GM21825 (cell line): ENCODE data around the gene PCDHGA4.
"Not testable (repeated sequence)": the region's sequence is repeated elsewhere in the genome, so short reads cannot be mapped to it uniquely, and the experiment has no call there.

Experiments
- ATAC-seq: cut with Tn5 transposase; IDR thresholded peaks from one replicate; pipeline ENCODE4 v1.9.1; 2021; ENCODE audit warnings: mild to moderate bottlenecking, moderate library complexity; ENCODE audit not compliant: unreplicated experiment

The PCDHGA4 gene

DNA sequence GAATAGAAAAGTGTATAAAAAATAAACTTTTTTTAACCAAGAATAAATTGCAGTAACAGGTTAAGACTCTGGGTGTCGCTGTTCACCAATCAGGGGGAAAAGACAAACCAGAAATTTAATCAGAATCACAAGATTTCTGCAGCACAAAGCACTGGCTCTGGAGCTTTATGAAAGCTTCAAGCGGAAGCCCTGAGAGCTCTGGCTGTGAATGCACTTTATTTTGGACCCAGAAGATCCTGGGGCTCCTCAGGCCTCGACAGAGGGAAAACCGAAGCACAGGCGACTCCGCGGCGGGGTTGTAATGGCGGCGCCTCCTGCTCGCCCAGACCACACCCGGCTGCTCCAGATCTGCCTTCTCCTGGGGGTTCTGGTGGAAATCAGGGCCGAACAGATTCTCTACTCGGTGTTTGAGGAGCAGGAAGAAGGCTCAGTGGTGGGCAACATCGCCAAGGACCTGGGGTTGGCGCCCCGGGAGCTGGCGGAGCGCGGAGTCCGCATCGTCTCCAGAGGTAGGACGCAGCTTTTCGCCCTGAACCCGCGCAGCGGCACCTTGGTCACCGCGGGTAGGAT, at the start of gene PCDHGA4:
PCDHGA4 (plus strand) TSS at position 122 of the 570 bp plus-strand sequence; CDS start at position 209, 87 bp downstream.
- no peak for ATAC-seq

DNA sequence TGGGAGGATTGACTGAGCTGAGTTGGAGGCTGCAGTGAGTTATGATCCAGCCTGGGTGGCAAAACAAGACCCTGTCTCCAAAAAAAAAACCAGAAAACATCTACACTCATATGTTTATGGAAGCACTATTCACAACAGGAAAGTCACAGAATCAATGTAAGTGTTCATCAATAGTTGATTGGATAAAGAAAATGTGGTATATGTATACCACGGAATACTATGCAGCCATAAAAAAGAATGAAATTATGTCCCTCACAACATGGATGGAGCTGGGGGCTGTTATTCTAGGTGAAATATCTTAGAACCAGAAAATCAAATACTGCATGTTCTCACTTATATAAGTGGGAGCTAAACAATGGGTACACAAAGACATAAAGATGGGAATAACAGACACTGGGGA, 48.2 kb upstream of the PCDHGA4 start:
- ATAC-seq = no peak

DNA sequence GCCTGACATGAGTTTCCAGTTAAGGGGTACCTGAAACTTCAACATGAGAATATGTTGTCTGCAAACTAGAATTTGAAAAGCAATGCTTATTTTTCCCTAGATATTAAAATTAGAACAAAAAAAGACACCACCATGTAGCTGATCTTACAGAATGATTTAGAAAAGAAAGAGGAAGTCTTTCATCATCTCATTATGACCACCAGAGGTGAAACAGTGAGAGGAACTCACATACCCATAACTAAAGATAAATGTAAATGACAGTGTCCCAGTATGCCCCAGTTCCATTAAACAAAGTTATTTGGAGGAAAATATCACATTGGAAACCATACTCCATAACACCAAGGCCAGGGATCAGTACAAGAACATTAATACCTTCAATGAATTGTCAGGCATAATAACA, 41.1 kb upstream of the PCDHGA4 start:
- ATAC-seq = no peak

DNA sequence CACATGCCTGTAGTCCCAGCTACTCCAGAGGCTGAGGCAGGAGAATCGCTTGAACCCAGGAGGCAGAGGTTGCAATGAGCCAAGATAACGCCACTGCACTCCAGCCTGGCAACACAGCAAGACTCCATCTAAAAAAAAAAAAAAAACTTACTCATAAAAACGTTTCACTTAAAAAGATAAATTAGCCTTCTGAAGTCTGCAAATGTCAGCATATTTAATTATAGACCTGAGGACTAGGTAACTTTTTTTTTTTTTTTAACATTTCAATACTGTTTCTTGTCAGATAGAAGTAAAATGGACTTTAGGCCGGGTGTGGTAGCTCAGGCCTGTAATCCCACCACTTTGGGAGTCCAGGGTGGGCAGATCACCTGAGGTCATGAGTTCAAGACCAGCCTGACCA, 37.9 kb upstream of the PCDHGA4 start:
- not testable (repeated sequence) for ATAC-seq

DNA sequence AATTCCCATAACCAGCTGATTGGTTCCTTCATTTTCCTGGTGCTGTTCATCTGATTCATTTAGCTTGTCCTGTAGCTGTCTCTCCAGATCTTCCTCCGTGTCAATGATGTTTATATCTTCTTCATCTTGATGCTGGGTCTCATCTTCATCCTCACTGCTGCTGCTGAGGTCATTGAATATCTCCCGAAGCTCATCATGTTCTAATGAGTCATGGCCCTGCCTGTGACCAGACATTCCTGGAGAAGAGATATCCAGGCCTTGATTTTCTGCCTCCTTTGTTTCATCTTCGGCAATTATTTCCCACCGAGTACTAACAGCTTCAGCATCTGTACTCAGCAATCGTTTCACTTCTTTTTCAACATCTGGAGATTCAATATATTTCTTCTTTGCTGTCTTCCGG, 35.6 kb upstream of the PCDHGA4 start:
- ATAC-seq = no peak

DNA sequence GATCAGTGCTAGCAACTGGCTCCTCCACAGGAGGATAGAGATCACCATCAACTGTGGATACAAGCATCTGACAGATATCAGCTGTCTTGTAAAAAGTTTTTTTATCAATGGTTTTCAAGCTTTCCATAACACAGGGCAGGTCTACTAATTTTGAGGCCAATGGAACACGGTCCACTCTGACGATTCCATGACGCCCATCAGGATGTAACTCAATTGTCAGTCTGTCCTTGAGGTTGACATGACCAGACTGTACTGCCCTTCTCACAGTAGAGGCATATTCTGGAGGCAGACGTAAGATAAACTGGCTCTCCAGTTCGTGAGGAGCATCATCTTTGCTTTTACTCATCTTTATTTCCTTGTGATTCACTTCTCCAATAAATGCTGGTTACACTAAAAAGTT, 35.1 kb upstream of the PCDHGA4 start:
- no peak for ATAC-seq

DNA sequence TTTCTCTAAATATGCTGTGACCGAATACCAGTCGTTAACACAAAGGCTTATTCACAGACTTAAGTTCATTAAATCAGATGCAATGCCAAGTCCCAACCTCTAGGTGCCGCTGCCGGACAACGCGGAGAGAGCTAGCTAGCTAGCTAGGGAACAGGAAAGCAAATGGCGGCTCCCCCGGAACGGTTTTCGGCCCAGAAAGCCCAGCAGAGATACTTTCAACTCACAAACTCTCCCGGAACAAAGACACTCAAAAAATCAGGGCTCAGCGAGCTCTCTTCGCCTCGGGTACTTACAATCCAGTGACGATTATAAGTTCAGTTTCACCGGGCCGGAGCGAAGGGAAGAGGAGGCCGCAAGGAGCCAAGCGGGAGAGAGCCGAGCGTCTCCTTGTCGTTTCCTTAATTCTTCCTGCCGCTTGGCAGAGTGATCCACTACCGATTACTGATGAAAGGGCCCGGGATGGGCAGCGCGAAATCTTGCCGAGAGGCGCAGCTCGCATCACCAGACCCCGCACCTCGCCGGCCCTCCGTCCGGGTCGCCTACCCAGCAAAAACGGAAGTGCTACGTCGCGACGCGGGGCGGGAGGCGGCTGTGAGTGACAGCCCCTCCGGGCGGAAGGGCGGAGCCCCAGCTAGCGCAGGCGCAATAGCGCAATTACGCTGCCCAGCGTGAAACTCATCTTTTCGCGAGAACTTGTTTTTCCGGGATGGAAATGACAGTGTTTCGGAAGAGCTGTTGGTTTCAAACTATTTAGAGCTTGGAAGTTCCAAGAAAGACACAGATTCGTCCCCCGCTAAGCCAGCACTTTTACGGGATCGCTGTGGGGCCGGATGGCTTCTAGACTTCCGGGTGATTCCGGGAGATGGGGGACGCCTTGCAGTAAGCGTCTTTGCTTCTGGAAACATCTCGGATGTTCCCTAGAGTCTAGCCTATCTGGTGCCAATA, 34.3 kb upstream of the PCDHGA4 start, which contains the start of gene TAF7:
TAF7 (minus strand) TSS at position 560 of the 945 bp plus-strand sequence. CDS start 740 bp downstream, outside the sequence.
- peak; percentile 95 for ATAC-seq

DNA sequence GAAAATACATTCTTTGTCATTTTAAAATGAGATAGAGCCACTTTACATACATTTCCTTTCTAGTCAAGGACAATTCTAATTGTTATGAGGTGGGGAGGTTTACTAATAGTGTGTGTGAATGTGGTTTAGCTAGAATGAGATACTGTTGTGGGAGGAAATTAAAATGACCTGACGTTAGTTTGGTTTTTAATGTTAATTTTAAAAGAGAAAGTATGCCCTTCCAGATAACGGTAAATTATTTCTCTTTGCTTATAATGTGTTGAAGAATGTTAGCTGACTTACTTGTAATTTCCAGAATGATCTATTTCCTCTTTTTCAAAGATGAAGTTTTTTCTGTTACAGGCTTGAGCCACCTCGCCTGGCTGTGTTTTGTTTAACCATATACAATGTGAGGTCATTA, 32.6 kb upstream of the PCDHGA4 start:
- no peak for ATAC-seq

DNA sequence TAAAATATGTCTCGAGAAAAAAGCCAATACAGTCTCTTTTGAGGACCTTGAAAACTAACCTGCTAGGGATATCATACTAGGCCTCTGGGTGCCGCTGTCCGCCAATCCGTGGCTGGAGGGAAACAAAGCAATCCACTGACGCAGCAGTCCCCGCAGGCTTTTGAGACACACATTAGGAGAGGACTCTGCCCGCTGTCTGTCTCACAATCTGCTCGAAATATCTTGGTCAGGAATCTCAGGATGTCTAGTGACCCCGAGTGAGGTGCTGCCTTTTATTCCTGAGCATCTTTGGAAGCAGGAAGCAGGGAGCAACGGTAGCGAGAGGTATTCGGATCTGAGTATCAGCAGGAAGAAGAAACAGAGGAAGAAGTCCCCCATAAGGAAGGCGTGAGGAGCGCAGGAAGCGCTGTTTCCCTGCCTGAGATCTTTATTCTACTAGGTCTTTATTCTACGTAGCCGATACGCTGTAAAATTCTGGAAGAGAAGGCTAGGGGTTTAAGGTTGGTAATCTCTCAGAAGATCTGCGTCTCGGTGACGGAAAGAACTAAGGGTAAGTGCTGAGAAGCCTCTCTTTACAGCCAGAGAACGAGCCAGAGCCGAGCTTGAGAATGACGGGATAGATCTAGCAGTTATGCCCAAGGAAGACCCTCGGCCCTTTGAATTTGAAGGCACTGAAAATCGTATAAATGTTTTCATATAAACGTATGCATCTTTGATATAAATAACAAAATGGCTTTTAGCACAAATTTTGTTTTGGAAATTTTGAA, 28.6 kb upstream of the PCDHGA4 start:
- ATAC-seq = peak; percentile 91

DNA sequence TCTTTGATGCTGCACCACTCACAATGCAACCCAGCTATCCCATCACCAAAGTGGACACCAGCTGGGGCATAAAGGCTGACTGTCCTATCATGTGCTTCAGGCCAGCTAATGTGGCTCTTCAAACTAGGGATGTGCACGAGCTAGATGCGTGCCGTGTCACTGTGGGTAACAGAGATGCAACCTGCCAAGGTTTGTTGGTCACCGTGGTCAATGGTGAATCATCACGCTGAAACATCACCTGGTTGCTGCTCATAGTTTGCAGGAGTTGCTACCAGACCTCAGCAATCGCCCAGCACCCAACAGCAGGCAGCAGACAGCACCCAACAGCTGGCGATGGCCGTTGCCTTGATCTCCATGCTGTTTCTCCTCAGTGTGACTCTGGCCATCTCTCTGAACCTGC, 26.6 kb upstream of the PCDHGA4 start:
- ATAC-seq = no peak

DNA sequence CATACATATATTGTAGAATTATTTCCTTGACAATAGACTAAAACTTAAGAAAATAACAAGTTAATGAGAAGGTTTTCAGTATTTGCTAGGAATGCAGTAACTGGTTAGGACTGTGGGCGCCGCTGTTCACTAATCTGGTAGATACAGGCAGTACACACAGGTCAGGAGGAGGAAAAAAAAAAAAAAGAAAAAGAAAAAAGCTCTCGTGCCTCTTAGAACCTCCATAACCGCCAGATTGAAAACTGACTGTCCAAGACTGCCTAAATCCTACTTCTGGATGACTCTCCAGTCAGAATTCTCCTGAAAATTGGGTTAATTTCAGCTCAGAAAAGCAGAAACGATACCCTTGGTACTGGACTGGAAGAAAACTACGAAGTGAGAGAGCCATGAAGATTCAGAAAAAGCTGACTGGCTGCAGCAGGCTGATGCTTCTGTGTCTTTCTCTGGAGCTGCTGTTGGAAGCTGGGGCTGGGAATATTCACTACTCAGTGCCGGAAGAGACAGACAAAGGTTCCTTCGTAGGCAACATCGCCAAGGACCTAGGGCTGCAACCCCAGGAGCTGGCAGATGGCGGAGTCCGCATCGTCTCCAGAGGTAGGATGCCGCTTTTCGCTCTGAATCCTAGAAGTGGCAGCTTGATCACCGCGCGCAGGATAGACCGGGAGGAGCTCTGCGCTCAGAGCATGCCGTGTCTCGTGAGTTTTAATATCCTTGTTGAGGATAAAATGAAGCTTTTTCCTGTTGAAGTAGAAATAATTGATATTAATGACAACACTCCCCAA, 24.3 kb upstream of the PCDHGA4 start, which contains the start of gene PCDHGA1:
PCDHGA1 (plus strand) TSS at position 216 of the 782 bp plus-strand sequence.
- no peak for ATAC-seq

DNA sequence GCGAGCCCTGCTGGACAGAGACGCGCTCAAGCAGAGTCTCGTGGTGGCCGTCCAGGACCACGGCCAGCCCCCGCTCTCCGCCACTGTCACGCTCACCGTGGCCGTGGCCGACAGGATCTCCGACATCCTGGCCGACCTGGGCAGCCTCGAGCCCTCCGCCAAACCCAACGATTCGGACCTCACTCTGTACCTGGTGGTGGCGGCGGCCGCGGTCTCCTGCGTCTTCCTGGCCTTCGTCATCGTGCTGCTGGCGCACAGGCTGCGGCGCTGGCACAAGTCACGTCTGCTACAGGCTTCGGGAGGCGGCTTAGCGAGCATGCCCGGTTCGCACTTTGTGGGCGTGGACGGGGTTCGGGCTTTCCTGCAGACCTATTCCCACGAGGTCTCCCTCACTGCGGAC, 22.2 kb upstream of the PCDHGA4 start:
- not testable (repeated sequence) for ATAC-seq

DNA sequence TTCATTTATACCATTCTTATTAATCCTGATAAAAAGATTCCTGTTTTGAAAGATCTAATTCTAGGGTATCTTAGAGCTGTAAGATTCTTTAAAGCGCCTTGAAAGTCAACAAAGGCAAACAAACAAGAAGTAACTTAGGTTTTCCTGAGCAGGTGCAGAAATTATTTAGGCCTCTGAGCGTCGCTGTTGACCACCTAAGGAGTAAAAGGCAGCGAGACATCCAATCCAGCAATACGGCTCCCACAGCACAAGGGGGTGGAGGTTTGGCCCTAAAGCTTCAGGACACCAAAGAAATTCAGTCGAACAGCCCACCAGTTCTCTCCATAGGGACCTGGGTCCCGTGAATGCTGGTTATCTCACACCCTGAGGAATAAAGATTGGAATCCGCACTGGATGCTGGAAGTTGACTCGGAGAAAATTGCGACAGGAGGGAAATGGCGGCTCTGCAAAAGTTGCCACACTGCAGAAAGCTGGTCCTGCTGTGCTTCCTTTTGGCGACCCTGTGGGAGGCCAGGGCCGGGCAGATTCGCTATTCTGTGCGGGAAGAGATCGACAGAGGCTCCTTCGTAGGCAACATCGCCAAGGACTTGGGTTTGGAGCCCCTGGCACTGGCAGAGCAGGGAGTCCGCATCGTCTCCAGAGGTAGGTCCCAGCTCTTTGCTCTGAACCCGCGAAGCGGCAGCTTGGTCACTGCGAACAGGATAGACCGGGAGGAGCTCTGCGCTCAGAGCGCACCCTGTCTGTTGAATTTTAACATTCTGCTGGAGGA, 16.1 kb upstream of the PCDHGA4 start, which contains the start of gene PCDHGA2:
PCDHGA2 (plus strand) TSS at position 223 of the 769 bp plus-strand sequence.
- no peak for ATAC-seq

DNA sequence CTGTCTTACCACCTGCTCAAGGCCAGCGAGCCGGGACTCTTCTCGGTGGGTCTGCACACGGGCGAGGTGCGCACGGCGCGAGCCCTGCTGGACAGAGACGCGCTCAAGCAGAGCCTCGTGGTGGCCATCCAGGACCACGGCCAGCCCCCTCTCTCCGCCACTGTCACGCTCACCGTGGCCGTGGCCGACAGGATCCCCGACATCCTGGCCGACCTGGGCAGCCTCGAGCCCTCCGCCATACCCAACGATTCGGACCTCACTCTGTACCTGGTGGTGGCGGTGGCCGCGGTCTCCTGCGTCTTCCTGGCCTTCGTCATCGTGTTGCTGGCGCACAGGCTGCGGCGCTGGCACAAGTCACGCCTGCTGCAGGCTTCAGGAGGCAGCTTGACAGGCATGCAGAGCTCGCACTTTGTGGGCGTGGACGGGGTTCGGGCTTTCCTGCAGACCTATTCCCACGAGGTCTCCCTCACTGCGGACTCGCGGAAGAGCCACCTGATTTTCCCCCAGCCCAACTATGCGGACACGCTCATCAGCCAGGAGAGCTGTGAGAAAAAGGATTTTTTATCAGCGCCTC, 14.0 kb upstream of the PCDHGA4 start:
- ATAC-seq = not testable (repeated sequence)

DNA sequence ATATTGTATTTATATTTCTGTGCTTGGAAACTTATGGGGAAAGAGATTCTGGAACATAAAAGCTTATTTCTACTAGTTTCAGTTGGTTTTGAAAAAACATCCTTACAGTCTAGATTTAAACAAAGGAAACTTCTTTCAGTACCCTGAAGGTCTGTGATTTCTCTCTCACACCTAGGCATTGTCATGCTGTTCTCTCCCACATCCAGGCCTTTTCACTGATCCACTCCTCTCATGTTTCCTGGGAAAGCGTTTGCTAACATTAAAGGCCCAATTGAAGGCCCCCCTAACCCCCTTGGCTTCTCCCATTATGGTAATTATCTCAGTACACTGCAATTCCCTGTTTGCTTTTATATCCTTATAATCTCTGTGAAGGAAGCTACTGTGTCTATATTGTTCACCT, 12.0 kb upstream of the PCDHGA4 start:
- no peak for ATAC-seq

DNA sequence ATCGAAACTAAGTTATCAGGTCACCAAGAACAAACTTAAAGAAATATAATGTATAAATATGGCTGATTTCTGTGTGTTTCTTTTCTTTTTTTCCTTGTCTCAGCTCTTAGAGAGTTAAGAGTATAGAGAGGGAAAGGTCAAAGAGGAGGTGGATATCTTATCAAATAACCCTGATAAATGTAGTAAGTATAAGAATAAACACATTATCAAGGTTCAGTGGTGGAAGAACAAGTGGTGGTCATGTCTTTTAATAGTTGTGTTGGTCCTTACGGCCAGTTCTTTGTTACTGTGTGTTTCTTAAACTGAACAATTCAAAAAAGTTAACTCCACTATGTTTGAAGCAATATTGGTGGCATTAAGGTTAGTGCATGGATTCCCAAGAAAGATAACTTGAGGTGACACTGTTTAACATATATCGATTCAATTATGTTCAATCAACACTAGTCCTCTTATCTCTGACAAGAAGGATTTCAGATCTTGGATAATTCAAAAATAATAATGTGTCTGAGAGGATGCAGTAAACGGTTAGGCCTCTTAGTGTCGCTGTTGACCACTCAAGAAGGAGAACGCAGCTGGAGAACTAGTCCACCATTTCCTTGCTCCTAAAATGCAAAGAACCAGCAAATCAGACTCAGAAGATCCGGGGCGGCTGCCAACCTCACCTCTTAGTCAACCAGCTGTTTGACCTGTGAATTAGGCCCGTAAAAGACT, 11.4 kb upstream of the PCDHGA4 start, which contains the start of gene PCDHGA3:
PCDHGA3 (plus strand) TSS at position 588 of the 711 bp plus-strand sequence. CDS start 205 bp downstream, outside the sequence.
- no peak for ATAC-seq

DNA sequence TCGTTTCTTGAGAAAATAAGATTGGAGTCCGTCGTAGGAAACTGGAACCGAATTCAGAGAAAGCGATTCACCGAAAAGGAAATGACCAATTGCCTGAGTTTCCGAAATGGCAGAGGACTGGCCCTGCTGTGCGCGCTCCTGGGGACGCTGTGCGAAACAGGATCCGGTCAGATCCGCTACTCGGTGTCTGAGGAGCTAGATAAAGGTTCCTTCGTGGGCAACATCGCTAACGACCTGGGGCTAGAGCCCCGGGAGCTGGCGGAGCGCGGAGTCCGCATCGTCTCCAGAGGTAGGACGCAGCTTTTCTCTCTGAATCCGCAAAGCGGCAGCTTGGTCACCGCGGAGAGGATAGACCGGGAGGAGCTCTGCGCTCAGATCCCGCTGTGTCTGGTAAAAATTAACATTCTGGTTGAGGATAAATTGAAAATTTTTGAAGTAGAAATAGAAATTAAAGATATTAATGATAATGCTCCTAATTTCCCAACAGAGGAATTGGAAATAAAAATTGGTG, 10.8 kb upstream of the PCDHGA4 start:
- ATAC-seq = no peak

DNA sequence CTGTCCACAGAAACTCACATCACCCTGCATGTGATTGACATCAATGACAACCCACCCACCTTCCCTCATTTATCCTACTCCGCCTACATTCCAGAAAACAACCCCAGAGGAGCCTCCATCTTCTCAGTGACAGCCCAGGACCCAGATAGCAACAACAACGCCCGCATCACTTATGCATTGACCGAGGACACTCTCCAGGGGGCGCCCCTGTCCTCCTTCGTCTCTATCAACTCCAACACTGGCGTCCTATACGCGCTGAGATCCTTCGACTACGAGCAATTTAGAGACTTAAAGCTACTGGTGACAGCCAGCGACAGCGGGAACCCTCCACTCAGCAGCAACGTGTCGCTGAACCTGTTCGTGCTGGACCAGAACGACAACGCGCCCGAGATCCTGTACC, 9.5 kb upstream of the PCDHGA4 start:
- no peak for ATAC-seq
